ENCODE results near the gene DENND2C. TPM values are rescaled to one million over a fixed set of nuclear protein-coding genes. Genes with fewer than 3 reads are reported as not detected.

DENND2C gene
- polyA plus RNA-seq, 1 donor from 2014 or later, result 0.26 TPM

DNA sequence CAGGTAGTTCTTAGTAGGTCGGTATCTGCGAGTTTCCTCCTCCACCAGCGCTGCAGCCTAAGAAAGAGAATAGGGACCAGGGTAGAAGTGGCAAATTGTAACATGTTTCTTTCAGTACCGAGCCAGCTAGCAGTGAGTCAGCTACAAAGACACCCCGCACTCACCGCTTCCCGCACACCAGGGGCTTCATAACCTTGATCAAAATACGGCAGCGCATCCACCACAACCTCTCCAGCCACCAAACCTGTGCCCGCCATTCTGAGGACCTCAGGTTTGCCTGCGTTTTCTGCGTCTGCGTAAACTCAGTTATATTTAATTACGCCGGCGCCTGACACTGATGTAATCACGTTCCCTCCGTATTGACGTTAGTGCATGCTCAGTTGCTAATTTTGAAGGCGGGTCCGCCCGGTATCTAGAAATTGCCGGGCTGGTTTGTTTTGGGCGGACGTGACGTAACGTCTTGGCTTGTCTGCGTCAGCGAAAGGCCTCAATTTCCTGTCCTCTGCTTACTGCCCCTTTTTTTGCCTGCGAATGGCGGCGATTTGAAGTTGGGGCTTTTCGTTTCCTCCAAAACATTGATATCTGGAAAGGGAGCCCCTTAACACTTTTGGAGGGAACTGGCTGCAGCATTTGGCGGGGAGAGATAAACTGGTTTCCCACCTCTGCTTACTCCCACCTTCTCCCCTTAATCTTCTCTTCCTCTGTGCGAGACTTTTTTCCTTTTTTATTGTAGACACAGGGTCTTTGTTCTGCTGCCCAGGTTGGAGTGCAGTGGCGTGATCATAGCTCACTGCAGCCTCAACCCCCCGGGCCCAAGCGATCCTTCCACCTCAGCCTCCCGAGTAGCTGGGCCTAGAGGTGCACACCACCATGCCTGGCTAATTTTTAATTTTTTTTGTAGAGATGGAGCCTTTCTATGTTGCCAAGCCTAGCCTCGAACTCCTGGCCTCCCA is 88.2 kb downstream of the DENND2C start, which contains the start of gene BCAS2:
BCAS2 (minus strand) TSS at position 281 of the 953 bp plus-strand sequence; CDS start at position 257, 24 bp downstream.
- H3K4me3 ChIP-seq (ENCODE audit: low read length), result peak within 1 kb of the TSS; percentile 71
- peak within 1 kb of the TSS; percentile 82 for H3K9ac ChIP-seq (ENCODE audit: low read length)
- peaks cover 27% of the 10 kb centered on the region for H3K79me2 ChIP-seq (replicated peaks; ENCODE audit: insufficient read depth, low read length)
- H3K36me3 ChIP-seq (ENCODE audit: insufficient read depth, low read length), result no peaks in the 10 kb centered on the region
- H3K27ac ChIP-seq (ENCODE audit: low read length), result peak within 1 kb of the TSS; percentile 88
- TF ChIP-seq TAF1 (IDR thresholded peaks at IDR 0.05; ENCODE audit: low read depth) (peak; percentile 92), MXI1 (conservative IDR thresholded peaks at IDR 0.05; ENCODE audit: poor library complexity, severe bottlenecking) (peak; percentile 78), SMC3 (conservative IDR thresholded peaks at IDR 0.05; ENCODE audit: poor library complexity) (peak; percentile 55), EZH2 (IDR thresholded peaks at IDR 0.05; ENCODE audit: borderline replicate concordance, insufficient read depth, low read length, poor library complexity, severe bottlenecking) (no peak), POLR2AphosphoS5 (IDR thresholded peaks at IDR 0.05) (peak; percentile 98), CTCF (IDR thresholded peaks at IDR 0.05; ENCODE audit: poor library complexity, severe bottlenecking) (no peak), RAD21 (conservative IDR thresholded peaks at IDR 0.05) (peak; percentile 56), EP300 (conservative IDR thresholded peaks at IDR 0.05; ENCODE audit: poor library complexity, severe bottlenecking) (peak; percentile 73), REST (IDR thresholded peaks at IDR 0.05; ENCODE audit: borderline replicate concordance) (peak; percentile 87)
- no peaks in the 10 kb centered on the region for H3K9me2 ChIP-seq (ENCODE audit: insufficient read depth, low read length)
- H3K4me2 ChIP-seq (ENCODE audit: low read length), result peak within 1 kb of the TSS; percentile 95
- H3K27me3 ChIP-seq (ENCODE audit: insufficient read depth, low read depth, low read length), result no peaks in the 10 kb centered on the region
- H3K9me3 ChIP-seq (ENCODE audit: low read length), result no peaks in the 10 kb centered on the region
- H4K20me1 ChIP-seq (ENCODE audit: insufficient read depth), result no peaks in the 10 kb centered on the region
- peak within 1 kb of the TSS; percentile 95 for H2AFZ ChIP-seq (ENCODE audit: low read depth, low read length)
- no peaks in the 10 kb centered on the region for H3F3A ChIP-seq (ENCODE audit: insufficient read depth, low read length, poor library complexity, severe bottlenecking)

DNA sequence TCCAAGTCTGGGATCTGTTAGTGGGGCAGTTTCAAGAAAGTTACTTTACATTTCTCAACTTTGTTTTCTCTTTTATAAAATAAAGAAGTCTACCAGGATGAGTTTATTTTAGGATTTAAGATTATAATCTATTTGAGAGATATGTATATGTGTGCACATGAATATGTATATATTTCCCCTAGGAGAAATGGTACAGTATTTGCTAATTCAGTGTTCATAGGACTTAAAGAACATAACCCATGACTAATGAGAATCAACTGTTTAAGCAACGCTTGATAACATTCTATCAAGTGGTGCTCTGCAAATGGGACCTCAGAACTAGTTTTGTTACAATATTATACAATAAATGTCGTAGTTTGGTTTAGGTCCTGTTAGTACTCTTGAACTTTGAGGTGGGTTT is 95.5 kb downstream of the DENND2C start:
- H3K79me2 ChIP-seq (replicated peaks; ENCODE audit: insufficient read depth, low read length), result peaks cover 16% of the 10 kb centered on the region
- no peak overlapping the region for H3K9ac ChIP-seq (ENCODE audit: low read length)
- H3K9me3 ChIP-seq (ENCODE audit: low read length), result no peaks in the 10 kb centered on the region
- no peaks in the 10 kb centered on the region for H3F3A ChIP-seq (ENCODE audit: insufficient read depth, low read length, poor library complexity, severe bottlenecking)
- no peaks in the 10 kb centered on the region for H3K9me2 ChIP-seq (ENCODE audit: insufficient read depth, low read length)
- H3K4me2 ChIP-seq (ENCODE audit: low read length), result no peak overlapping the region
- TF ChIP-seq EZH2 (IDR thresholded peaks at IDR 0.05; ENCODE audit: borderline replicate concordance, insufficient read depth, low read length, poor library complexity, severe bottlenecking) (no peak), CTCF (IDR thresholded peaks at IDR 0.05; ENCODE audit: poor library complexity, severe bottlenecking) (no peak), EP300 (conservative IDR thresholded peaks at IDR 0.05; ENCODE audit: poor library complexity, severe bottlenecking) (no peak), RAD21 (conservative IDR thresholded peaks at IDR 0.05) (no peak)
- H3K4me3 ChIP-seq (ENCODE audit: low read length), result no peak overlapping the region
- H3K36me3 ChIP-seq (ENCODE audit: insufficient read depth, low read length), result peaks cover 13% of the 10 kb centered on the region
- no peaks in the 10 kb centered on the region for H3K27me3 ChIP-seq (ENCODE audit: insufficient read depth, low read depth, low read length)
- H4K20me1 ChIP-seq (ENCODE audit: insufficient read depth), result no peaks in the 10 kb centered on the region
- H3K27ac ChIP-seq (ENCODE audit: low read length), result no peak overlapping the region
- no peak overlapping the region for H2AFZ ChIP-seq (ENCODE audit: low read depth, low read length)
